HL-60 (cell line): Measurements from ENCODE around the gene USH2A.

Source experiments
- DNase-seq, 2 experiments: peaks; one replicate each; pipeline ENCODE4 v3.0.0-alpha.2; 2010 to 2020; ENCODE audit warnings: low read depth in 1 of 2, low spot score in 1 of 2
- H3K27ac ChIP-seq: fragments of 250-450 bp; sonication (Bioruptor Pico); replicated peaks from 2 replicates; pipeline ENCODE4 v1.5.1; 2020; ENCODE audit warnings: mild to moderate bottlenecking, moderate library complexity
- H3K27me3 ChIP-seq: fragments of 250-450 bp; sonication (Bioruptor Pico); 2 replicates; pipeline ENCODE4 v1.5.1; 2021; ENCODE audit warnings: mild to moderate bottlenecking, moderate library complexity; ENCODE audit not compliant: insufficient read depth, poor library complexity, severe bottlenecking
- H3K4me3 ChIP-seq: replicated peaks from 2 replicates; pipeline ENCODE4 v1.5.1; 2011; ENCODE audit warnings: mild to moderate bottlenecking, control low read depth, low read length; ENCODE audit not compliant: insufficient read depth
- GABPA ChIP-seq: IDR thresholded peaks from 2 replicates; pipeline ENCODE4 v1.6.1; 2012; ENCODE audit warnings: low read depth
- POLR2AphosphoS5 ChIP-seq: IDR thresholded peaks from 2 replicates; pipeline ENCODE4 v1.6.1; 2012; ENCODE audit warnings: low read depth
- REST ChIP-seq: IDR thresholded peaks from 2 replicates; pipeline ENCODE4 v1.6.1; 2012; ENCODE audit warnings: low read depth; ENCODE audit not compliant: insufficient replicate concordance
- SPI1 ChIP-seq: IDR thresholded peaks from 2 replicates; pipeline ENCODE4 v1.6.1; 2012; ENCODE audit warnings: low read depth, mild to moderate bottlenecking, borderline replicate concordance
- TF ChIP-seq, protein P1 (sequence below): IDR thresholded peaks from one replicate; pipeline ENCODE4 v1.5.1; 2011; ENCODE audit warnings: low read length, control low read depth, inconsistent platforms; ENCODE audit not compliant: insufficient read depth

USH2A gene

DNA sequence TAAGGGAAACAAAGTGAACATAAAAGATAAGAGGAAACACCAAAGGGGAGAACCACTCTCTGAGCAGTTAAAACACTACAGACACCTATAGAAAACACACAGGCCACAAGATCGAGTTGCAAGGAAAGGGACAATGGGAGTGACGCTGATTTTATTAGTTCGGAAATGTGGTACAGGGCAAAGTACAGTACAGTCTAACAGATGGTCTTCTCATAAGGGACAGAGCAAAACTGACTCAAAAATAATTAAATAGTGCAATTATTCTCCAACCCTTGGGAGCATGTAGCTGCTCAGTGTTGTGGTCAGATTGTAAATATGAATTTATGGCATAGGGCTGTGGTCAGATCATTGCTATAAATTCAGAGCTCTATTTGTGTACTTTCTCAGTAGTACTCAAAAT is 352.0 kb downstream of the USH2A start:
- TF ChIP-seq GABPA = no peak
- TF ChIP-seq, protein P1, sequence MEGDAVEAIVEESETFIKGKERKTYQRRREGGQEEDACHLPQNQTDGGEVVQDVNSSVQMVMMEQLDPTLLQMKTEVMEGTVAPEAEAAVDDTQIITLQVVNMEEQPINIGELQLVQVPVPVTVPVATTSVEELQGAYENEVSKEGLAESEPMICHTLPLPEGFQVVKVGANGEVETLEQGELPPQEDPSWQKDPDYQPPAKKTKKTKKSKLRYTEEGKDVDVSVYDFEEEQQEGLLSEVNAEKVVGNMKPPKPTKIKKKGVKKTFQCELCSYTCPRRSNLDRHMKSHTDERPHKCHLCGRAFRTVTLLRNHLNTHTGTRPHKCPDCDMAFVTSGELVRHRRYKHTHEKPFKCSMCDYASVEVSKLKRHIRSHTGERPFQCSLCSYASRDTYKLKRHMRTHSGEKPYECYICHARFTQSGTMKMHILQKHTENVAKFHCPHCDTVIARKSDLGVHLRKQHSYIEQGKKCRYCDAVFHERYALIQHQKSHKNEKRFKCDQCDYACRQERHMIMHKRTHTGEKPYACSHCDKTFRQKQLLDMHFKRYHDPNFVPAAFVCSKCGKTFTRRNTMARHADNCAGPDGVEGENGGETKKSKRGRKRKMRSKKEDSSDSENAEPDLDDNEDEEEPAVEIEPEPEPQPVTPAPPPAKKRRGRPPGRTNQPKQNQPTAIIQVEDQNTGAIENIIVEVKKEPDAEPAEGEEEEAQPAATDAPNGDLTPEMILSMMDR = no peak
- no peak for TF ChIP-seq POLR2AphosphoS5
- TF ChIP-seq SPI1 = no peak
- TF ChIP-seq REST = no peak
- DNase-seq = no peak
- Histone ChIP-seq H3K27ac (no peak overlapping the region), H3K27me3 (no peaks in the 10 kb centered on the region), H3K4me3 (no peak overlapping the region)

DNA sequence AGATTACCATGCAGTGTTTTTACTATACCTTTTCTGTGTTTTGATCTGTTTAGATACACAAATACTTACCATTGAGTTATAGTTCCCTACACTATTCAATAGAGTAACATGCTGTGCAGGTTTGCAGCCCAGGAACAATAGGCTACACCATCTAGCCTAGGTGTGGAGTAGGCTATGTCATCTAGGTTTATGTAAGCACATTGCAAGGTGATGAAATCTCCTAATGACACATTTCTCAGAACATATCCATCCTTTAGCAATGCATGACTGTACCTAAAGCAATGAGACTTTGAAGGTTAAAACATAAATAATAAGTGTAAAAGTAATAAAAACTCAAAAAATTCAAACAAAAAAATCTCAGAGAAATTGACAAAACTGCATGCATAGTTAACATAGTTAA is 358.6 kb downstream of the USH2A start:
- DNase-seq = no peak
- TF ChIP-seq GABPA = no peak
- TF ChIP-seq, protein P1 = no peak
- no peak for TF ChIP-seq SPI1
- TF ChIP-seq REST = no peak
- Histone ChIP-seq H3K27ac (no peak overlapping the region), H3K27me3 (no peaks in the 10 kb centered on the region), H3K4me3 (no peak overlapping the region)

DNA sequence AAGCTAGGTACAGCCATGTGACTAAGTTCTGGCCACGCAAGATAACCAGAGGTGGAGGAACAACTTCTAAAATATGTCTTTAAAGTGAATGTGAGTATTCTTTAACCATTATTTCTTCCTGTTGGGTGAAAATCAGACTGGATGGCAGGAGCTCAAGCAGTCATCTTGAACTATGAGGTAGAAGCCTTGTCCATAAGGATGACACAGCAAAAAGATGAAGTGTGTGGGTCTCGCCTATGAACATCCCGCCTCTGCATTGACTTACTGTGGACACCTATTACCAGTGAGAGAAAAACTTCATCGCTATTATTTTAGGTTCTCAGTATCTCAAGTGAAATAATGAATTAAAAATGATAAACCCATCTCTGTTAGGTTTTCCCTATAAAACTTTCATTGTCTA is 365.3 kb downstream of the USH2A start:
- no peak overlapping the region for H3K4me3 ChIP-seq
- no peak for DNase-seq
- no peaks in the 10 kb centered on the region for H3K27me3 ChIP-seq
- TF ChIP-seq REST = no peak
- TF ChIP-seq GABPA = no peak
- H3K27ac ChIP-seq = no peak overlapping the region

DNA sequence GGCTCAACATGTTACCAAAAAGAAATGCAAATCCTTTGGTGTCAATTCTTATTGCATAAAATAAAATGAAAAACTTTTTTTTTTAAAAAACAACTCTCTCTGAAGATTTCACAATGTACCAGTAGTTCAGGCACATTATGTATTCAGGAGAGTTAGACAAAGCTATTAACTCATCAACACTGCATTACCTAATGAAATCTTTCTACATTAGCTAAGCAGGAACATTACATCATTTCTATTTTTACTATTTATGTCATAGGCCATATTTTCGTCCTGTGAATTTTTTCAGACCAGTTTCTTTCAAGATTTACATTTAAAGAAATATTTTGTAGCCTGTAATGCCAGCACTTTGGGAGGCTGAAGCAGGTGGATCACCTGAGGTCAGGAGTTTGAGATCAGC is 366.2 kb downstream of the USH2A start:
- Histone ChIP-seq H3K4me3 (no peak overlapping the region), H3K27ac (no peak overlapping the region), H3K27me3 (no peaks in the 10 kb centered on the region)
- TF ChIP-seq, protein P1 = no peak
- TF ChIP-seq REST (no peak), SPI1 (no peak), GABPA (no peak)
- no peak for DNase-seq
